Activated T-cell treated with anti-CD3 and anti-CD28 coated beads, Interleukin-2, amount 50 U/mL, for 1 hour (primary cell): ENCODE data around the gene RPAIN.

Experiments used
- DNase-seq: peaks from one replicate; pipeline ENCODE4 v3.0.0-alpha.2; 2020

The RPAIN gene

GRCh38 chr17:5419959-5420653 is at the start of gene RPAIN:
TSS of gene RPAIN (plus strand) at chr17:5420182. CDS start at chr17:5420211, 29 bp downstream.
- no peak for DNase-seq

GRCh38 chr17:5370411-5370810 is 49.6 kb upstream of the RPAIN start:
- no peak for DNase-seq

- DNase-seq: no peak
These were observed 46.9 kb upstream of the RPAIN start for GRCh38 chr17:5373112-5373511.

- DNase-seq: no peak
These were observed 41.3 kb upstream of the RPAIN start for GRCh38 chr17:5378566-5379207.

GRCh38 chr17:5379351-5380107 is 40.5 kb upstream of the RPAIN start:
- no peak for DNase-seq

GRCh38 chr17:5380491-5381135 is 39.4 kb upstream of the RPAIN start:
- DNase-seq: no peak

GRCh38 chr17:5381542-5381941 is 38.4 kb upstream of the RPAIN start:
- DNase-seq: no peak

GRCh38 chr17:5391678-5392077 is 28.3 kb upstream of the RPAIN start:
- no peak for DNase-seq

- DNase-seq: no peak
These were observed 23.4 kb upstream of the RPAIN start for GRCh38 chr17:5396612-5397011.

- no peak for DNase-seq
These were observed 20.2 kb upstream of the RPAIN start for GRCh38 chr17:5399767-5400166.

GRCh38 chr17:5405400-5405799 is 14.6 kb upstream of the RPAIN start:
- DNase-seq: no peak

GRCh38 chr17:5408186-5408585 is 11.8 kb upstream of the RPAIN start:
- DNase-seq: no peak

- DNase-seq: no peak
These were observed 9.2 kb upstream of the RPAIN start for GRCh38 chr17:5410594-5411272.

- no peak for DNase-seq
These were observed 6.3 kb upstream of the RPAIN start for GRCh38 chr17:5413682-5414081.

GRCh38 chr17:5416901-5417300 is 3.1 kb upstream of the RPAIN start:
- DNase-seq: no peak

- DNase-seq: no peak
These were observed 1.1 kb upstream of the RPAIN start for GRCh38 chr17:5418858-5419355.

- DNase-seq: peak; percentile 91
These were observed 525 bp upstream of the RPAIN start, which contains the start of gene NUP88 for GRCh38 chr17:5419356-5419958. TSS of gene NUP88 (minus strand) at chr17:5419662. CDS start at chr17:5419650, 12 bp downstream.

GRCh38 chr17:5422505-5422904 is 2.5 kb downstream of the RPAIN start:
- no peak for DNase-seq

- DNase-seq: no peak
These were observed 4.9 kb downstream of the RPAIN start for GRCh38 chr17:5424909-5425308.

- no peak for DNase-seq
These were observed 5.8 kb downstream of the RPAIN start for GRCh38 chr17:5425826-5426225.

GRCh38 chr17:5429191-5429887 is 9.4 kb downstream of the RPAIN start:
- no peak for DNase-seq
